ENCODE data around the gene RFX3.

- TF ChIP-seq CTCF (IDR thresholded peaks at IDR 0.05) (no peak), POLR2A (IDR thresholded peaks at IDR 0.05) (no peak)
Measured at GRCh38 chr9:3359778-3360177, 166.0 kb downstream of the RFX3 start.

Data from body of pancreas (tissue), 4 donors.